GM18867 (cell line): ENCODE results near the gene SMAD6.

ENCODE experiments used
- ATAC-seq: cut with Tn5 transposase; IDR thresholded peaks from one replicate; pipeline ENCODE4 v1.9.1; 2021; ENCODE audit warnings: mild to moderate bottlenecking, moderate library complexity; ENCODE audit not compliant: unreplicated experiment

The SMAD6 gene

GRCh38 chr15:66719471-66719870 is 17.4 kb downstream of the SMAD6 start:
- ATAC-seq: no peak

GRCh38 chr15:66720206-66721010 is 18.4 kb downstream of the SMAD6 start:
- no peak for ATAC-seq

GRCh38 chr15:66721020-66721419 is 19.0 kb downstream of the SMAD6 start:
- ATAC-seq: no peak

- ATAC-seq: no peak
These were observed 19.5 kb downstream of the SMAD6 start for GRCh38 chr15:66721501-66721937.

GRCh38 chr15:66721954-66722353 is 19.9 kb downstream of the SMAD6 start:
- ATAC-seq: no peak

GRCh38 chr15:66722757-66723540 is 20.9 kb downstream of the SMAD6 start:
- no peak for ATAC-seq

GRCh38 chr15:66723826-66724731 is 22.0 kb downstream of the SMAD6 start:
- no peak for ATAC-seq

- ATAC-seq: no peak
These were observed 22.9 kb downstream of the SMAD6 start for GRCh38 chr15:66724732-66725463.

GRCh38 chr15:66725464-66725785 is 23.4 kb downstream of the SMAD6 start:
- no peak for ATAC-seq

GRCh38 chr15:66726386-66726785 is 24.4 kb downstream of the SMAD6 start:
- ATAC-seq: no peak

GRCh38 chr15:66729331-66729951 is 27.4 kb downstream of the SMAD6 start:
- no peak for ATAC-seq

- no peak for ATAC-seq
These were observed 28.4 kb downstream of the SMAD6 start for GRCh38 chr15:66730168-66731021.

- ATAC-seq: no peak
These were observed 31.9 kb downstream of the SMAD6 start for GRCh38 chr15:66733976-66734375.

- ATAC-seq: no peak
These were observed 33.2 kb downstream of the SMAD6 start for GRCh38 chr15:66734961-66735908.

- ATAC-seq: no peak
These were observed 33.9 kb downstream of the SMAD6 start for GRCh38 chr15:66735909-66736305.

- no peak for ATAC-seq
These were observed 35.4 kb downstream of the SMAD6 start for GRCh38 chr15:66737243-66738010.

- no peak for ATAC-seq
These were observed 36.1 kb downstream of the SMAD6 start for GRCh38 chr15:66738116-66738515.
